D341Med (cell line): Measurements from ENCODE around the gene TELO2.

ENCODE experiments used
- DNase-seq: peaks from one replicate; pipeline ENCODE4 v3.0.0; 2012; ENCODE audit warnings: low spot score

Gene TELO2

DNA sequence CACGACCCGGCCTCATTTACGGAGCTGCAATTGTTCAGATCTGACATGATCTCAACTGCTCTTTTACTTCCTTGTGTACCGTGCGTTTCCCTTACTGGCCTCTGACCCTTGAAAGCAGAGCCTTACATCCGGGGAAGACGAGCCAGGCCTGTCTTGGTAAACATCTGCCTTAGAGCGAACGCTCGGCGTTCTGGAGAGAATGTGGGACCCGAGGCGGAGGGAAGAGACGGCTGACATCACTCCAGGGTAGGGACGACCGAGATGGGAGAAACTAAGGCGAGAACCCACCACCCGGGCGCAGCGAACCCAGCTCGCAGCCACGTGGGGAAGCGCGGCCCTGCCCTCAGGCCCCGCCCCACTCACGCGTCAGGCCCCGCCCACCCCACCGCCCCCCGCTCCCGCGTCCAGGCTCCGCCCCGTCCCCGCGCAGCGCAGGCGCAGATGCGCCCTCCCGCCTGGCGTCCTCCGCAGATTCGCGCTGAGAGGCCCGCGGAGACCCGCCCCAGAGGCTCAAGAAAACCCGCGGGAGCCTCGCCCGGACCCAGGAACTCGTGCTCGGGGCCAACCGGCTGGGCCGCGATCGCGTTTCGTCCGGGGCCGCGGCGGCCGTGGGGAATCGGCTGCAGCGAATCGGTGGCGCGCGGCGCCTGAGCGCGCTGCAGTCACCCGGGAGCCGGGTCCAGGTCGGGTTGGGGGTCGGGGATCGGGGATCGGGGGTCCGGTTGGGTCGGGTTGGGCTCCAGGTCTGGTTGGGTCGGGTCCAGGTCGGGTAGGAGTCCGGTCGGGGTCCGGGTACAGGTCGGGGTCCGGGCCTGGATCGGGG lies at the start of gene TELO2:
Gene TELO2, plus strand, starts transcription at position 438 of the 823 bp plus-strand sequence. CDS start 922 bp downstream, outside the sequence.
- DNase-seq = peak; percentile 99

DNA sequence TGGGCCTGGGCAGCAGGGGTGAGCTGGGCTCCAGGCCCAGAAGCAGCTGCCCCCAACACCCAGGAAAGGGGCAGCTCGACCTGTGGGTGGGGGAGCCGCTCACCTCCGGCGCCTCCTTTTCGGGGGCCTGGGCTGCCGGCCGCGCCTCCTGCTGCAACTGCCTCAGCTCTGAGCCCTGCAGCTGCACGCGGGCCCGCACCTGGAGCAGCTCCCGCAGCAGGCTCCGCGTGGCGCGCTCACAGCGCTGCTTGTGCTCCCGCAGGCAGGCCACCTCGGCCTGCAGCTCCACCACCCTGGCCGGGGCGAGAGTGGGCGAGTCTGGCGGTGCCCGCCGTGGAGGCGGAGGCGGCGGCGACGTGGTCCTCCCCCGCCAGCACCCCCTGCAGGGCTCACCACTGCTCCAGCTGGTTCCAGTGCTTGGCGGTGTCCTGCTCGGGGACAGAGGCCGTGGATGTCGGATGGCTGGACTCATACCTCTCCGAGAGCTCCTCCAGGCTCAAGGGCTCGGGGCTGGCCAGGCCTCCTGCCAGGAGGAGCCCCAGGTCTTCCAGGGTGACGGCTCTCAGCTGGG lies 49.7 kb upstream of the TELO2 start:
- no peak for DNase-seq

DNA sequence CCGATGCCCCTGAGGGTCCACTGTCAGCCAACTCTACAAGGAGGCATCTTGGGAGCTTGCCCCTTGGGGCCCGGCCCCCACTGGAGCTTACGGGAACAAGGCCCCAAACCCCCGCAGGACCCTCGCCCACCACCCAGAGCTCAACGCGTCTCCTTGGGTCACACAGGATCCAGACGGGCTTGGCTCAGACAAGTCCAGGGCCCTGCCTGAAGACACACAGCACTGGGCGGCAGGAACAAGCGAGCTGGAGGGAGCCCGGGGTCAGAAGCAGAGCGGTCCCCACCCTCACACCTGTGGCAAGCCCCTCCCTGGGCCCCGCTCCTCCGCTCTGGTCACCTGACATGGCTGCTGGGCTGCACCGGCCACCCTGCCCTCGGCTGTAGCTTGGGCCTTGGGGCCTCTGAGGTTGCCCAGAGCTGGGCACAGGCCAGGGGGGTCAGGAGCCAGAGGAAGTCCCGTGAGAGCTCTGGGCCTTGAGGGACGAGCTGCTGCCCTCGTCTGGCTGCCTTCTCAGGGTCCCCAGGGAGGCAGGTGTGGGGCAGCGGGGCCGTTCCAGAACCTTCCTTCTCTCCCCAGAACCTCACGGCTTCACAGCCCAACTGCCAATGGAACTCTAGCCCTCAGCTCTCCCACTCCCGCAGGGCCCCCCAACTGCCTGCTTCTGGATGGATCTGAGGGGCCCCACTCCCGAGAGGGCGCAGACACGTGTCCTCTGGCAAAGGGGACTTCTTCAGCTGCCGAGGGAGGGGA lies 49.0 kb upstream of the TELO2 start, which contains the start of gene CCDC154:
Gene CCDC154, minus strand, starts transcription at position 577 of the 750 bp plus-strand sequence. Its CDS starts 234 bp downstream, at position 343.
- no peak for DNase-seq

DNA sequence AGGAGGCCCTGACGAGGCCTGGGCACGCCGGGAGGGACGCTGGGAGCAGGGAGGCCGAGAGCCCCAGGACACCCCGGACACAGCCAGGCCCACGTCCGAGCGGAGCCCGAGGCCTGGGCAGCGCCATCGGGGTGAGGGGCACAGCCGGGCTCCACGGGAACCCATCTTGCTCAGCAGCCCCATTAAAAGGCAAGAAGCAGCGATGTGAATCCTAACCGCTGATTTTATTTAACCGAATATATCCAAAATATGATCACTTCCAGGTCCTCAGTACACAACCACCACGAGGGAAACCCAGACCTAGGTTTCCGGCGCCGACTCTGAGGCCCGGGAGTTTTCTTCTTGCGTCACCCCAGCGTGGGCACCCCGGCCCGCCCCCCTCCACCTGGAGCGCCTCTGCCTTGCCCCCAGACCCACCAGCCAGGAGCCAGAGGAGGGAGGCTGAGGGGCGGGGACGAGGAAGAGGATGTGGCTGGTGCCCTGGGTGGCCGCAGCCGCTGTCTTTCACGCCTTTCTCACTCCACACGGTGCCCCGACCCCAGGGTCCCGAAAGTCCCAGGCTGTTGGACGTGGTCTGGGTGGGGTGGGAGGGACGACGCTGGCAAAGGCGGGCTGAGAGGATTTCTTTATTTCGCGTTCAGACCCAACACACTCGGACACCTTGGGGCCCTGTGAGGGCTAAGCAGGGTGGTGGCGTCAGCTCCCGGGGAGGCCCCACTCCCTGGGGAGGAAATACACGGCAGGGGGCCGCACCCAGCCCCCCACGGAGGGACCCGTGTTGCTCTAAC lies 48.2 kb upstream of the TELO2 start:
- no peak for DNase-seq

DNA sequence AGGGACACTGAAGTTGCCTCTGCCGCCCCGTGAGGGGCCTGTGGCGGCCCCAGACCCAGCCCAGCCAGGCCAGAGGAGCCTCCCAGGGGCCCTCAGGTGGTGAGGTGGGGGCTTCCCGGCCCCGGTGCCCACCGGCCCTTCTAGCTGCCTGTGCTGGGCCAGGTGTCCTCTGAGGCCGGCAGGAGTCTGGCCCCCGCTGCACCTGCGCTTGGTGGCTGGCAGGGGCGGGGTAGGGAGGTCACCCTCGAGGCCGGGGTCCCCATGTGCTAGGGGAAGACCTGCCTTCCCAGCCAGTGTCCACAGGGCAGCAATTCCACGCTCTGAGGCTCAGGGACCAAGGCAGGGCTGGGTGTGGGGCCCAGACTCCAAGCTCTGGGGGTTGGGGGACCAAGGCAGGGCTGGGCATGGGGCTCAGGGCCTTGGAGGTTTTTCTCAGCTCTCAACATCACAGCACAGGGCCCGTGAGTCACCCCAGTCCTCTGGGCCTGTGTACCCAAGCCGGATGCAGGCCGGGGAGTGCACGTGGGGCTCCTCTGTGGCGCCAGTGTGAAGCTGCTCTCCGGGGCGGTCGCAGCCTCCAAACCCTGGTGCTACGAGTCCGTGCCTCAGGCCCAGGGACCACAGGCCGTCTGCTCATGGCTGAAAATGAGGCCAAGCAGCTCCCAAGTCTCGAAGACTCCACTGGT lies 47.5 kb upstream of the TELO2 start:
- no peak for DNase-seq

DNA sequence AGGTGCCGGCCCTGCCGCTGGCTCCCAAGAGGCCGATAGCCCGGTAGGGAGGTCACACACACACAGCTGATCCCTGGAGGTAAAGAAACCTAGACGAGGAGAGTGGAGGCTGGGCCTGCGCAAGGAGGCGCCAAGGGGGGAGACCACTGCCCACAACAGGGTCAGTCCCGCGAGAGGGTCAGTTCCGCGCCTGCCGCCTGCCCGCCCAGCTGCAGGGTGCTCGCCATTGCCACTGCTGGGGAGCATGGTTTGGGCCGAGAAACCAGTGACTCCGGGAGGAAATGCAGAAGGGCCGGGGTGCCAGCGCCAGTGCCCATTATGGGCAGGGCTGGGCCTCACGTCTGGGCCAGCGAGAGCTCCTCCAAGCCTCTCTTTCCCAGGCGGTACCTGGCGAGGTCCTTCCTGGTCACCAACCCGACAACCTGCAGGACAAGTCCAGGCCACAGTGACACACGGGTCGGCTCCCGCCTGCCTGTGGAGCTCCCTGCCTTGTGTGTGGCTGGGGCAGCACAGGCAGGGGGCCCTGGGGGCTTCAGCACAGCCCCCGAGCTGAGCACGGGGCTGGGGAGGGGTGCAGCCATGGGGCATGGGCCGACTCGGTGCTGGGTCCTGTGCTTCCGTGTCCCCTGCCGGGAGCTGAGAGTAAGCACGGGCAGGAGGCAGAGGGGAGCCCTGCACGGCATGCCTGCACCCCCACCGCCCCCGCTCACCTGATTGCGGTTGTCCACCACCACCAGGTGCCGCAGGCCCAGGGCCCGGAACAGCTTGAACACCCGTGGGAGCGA lies 46.7 kb upstream of the TELO2 start:
- no peak for DNase-seq

DNA sequence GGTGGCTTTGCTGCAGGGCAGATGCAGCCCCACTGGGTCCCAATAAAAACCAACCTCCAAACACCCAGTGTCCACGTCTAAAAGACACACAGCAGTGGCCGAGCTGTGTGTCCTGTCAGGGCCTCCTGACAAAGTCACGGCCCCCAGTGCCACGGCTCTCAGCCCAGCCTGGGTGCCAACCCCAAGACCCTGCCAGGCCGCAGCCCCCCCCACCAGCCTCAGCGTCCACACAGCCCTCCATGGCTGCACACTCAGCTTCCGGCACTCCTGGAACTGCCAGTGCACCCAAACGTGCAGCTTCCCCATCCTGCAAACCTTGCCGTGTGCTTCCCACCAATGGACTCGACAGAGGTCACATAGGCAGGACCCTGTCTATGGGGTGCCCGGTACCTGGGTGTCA lies 45.2 kb upstream of the TELO2 start:
- no peak for DNase-seq

DNA sequence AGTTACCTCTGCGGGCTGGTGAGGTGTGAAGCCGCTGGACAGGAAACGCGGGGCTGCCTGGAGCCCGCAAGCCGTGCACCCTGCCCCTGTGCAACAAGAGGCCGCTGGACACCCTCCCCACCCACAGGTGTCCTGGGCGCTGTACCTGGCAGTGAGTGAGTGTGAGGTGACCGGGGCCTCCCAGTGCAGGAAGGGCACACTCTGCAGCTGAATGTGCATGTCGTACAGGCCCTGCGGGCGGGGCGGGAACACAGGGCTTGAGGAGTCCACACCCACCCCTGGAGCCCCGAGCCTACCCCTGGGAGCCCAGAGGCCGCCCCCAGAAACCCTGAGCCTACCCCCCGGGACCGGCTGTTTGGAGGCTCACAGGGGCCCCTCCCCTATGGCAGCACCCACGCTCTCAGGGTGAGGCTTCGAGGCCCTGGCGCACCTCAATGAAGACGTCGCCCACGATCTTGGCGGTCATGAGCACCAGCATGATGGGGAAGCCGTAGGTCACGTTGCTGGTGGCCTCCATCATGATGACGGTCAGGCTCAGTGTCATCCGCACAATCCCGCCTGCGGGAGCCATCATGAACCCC lies 44.5 kb upstream of the TELO2 start:
- DNase-seq = no peak

DNA sequence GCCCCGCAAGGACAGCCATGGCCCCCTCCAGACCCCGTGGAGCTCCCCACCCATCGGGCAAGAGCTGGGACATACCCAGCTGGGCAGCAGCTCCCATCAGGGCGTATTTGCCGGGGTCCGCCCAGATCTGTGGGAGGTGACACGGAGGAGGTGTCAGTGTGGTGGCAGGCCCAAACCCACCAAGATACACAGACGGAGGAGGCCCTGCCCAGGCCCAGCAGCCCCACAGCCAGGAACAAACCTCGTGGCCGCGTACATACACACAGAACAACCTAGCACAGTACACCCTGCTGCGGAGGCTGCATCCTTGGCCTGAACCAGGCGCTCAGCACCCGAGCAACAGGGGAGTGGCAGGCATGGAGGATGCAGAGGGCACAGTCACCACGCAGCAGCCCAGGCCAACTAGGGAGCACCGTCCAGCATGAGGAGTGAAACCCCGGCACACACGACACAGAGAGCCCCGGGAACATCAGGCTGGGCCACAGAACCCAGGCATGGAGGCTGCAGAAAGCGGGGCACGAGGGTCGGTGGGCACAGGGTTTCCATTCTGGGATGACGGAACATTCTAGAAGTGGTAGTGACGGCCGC lies 43.9 kb upstream of the TELO2 start:
- DNase-seq = no peak

DNA sequence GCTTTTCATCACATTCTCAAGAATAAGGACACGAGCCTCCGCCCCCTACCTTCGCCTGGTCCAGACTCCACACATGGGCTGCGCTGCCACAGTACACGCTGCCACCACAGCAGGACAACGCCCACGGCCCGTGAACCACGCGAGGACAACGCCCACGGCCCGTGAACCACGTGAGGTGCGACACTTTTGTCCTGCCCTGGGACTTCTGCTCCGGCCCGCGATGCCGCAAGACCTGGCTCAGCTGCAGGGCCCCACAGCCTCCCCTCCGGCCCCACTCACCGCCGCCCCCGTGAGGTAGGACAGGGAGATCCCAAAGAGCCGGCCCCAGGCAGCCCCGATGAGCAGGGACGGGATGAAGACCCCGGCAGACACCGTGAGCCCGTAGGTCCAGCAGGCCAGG lies 42.9 kb upstream of the TELO2 start:
- DNase-seq = no peak

DNA sequence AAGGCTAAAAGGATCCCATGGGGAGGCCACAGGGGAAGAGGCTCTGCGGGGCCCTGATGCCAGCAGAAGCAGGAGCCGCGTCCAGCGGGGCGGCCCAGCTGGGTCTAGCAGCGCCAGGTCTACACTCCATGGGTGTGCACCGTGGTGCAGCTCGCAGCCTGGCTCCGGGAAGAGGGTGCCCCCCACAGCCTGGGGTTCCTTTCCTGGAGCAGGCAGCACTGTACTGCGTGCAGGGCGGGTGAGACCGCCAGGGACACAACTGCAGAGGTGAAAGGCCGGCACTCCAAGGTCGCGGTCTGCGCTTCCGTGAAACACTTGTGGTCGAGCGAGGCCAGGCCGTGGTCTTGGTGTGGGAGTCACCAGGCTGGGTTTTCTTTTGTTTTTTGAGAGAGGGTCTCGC lies 42.3 kb upstream of the TELO2 start:
- no peak for DNase-seq

DNA sequence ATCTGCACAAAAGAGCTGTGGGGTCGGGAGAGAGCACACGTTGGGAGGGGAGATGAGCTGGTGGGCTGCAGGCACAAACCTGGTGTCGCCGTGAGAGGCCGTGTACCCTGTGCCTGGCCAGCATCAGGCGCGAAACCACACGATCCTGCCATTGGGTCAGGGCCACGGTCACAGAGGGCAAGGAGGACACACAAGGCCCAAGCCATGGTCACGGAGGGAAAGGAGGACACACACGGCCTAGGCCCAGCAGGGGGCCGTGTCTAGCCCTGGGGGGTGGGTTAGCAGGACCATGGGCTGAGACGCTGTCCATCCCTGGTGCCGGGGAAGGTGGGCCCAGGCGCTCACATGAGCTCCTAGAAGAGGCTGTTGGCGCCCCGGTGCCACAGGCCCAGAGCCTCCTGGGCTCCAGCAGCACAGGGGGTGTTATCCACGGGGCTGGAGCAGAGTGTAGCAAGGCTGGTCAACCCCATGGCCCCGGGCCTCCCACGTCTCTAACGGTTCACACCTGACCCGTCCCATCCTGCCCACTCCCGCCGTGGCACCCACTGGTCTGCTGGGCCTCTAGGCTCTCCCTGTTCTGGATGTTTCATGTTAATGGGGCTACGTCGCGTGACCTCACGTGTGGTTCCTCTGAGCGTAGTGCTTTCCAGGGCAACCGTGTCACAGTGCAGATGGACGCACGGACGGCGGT lies 41.3 kb upstream of the TELO2 start:
- DNase-seq = no peak

DNA sequence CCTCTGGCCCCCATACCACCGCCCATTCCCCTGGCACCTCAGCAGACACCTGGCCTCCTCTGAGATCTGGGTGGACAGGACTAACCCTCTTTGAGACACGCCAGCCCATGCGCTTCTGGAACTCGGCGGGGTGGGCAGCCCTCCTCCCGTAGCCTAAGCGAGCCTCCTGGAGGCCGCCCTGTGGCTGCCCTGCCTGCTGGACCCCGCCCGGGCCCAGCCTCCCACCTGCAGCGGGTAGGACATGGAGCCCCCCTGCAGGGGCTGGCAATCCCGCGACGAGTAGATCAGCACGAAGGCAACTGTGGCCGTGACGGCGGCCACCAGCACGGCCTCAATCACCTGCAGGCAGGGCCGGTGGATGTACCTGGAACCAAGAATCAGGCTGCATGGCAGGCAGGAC lies 40.6 kb upstream of the TELO2 start:
- DNase-seq = no peak

DNA sequence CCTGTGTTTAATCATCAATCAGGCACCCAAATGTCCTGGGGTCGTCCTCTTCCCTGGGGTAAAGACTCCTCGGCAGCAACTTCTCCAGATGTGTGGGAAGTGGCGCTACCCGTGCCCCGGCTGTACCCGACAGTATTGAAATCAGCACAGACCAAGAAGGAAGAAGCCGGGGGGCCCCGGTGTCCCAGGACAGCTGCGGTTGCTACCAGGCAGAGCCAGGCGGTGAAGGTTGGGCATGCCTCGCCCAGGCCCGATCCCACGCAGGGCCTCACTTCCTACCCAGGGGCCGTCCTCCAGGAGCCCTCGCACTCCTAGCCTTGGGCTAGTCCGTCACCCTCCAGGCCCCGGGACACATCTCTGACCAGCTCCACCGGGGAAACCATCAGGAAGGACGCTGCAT lies 39.8 kb upstream of the TELO2 start:
- no peak for DNase-seq

DNA sequence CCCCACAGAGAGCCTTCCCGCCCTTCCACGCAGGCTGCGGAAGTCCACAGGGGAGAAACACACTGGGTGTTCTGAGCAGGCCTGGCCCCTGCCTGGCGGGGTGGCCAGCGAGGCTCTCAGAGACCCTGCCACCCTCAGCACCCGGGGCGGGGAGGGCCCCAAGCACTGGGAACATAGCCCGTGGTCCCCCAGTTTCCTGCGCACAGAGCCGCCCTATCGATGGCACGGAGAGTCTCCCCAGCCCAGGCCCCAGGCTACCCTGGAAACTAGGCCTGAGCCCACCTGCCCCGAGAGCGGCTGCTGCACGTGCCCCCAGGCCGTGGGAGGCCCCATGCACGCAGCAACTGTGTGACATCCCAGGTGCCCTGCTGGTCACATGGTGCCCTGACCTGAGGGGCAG lies 38.6 kb upstream of the TELO2 start:
- DNase-seq = no peak

DNA sequence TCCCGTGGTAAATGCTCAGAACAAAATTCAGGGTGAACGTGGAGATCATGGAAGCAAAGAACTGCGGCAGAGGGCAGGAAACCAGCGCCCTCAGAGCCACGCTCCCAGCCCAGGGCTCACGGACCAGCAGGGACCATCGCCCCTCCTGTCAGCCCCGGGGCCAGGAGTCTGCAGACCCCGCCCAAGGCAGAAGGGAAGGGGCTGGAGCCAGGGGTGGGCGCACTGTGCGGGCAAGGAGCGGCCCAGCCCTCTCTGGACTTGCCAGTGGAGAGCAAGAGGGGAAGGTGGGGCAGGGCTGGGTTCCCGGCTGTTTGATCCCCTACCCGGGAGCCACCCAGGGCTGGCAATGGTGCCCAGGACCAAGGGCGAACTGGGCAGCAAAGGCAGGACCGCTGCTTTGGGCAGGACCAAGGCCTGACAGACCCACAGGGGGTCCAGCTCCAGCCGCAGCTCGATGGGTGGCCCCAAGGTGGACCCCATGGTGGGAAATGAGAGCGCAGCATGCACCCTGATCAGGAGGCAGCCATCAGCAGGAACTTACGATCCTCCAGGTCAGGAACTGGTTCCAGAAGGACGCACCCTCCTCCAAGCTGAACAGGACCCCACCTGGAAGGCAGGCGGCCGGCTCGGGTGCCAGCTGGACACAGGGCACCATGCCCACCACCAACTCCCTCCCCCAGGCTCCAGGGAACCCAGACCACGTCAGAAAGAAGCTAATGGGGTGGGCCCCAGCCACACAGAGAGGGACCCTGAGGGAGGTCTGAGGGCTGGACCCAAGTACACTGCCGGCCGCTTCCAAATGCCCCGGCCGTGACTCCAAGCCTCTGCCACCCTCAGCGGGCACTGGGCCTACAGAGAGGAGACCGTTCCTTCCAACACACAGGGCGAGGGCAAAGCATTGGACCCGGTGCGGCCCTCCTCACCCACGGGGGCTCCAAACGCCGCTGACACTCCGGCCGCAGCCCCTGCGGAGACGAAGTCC lies 37.7 kb upstream of the TELO2 start:
- DNase-seq = no peak

DNA sequence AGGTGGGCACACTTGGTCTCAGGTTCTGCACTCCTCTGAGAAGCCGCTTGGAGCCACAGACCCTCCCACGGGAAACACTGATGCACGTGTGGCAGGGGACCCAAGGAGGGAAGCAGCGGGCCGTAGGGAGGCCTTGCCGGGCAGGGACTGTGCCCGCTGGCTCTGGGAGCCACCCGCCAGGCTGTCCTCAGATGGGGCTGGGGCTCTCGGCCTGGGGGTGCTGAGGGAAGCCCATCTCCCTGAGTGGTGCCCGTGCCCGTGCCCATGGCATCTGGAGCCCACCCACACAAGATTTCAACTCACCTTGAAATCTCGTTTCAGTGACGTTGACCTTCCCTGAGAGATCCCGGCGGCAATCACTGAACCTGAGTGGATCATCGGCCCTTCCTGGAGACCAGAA lies 36.2 kb upstream of the TELO2 start:
- DNase-seq = no peak
